ENCODE data around the gene STAT5B.
"Not testable (repeated sequence)": the region's sequence is repeated elsewhere in the genome, so short reads cannot be mapped to it uniquely, and the experiment has no call there.

STAT5B gene

GRCh38 chr17:42187833-42188232 lies 88.4 kb downstream of the STAT5B start:
- Histone ChIP-seq H3K9ac (no peak overlapping the region), H3K27me3 (ENCODE audit: control insufficient read depth, insufficient read depth, low read length) (no peaks in the 10 kb centered on the region), H3K36me3 (ENCODE audit: control insufficient read depth, insufficient read depth, low read length) (no peaks in the 10 kb centered on the region), H3K79me2 (no peaks in the 10 kb centered on the region), H3K4me2 (ENCODE audit: low read length) (no peak overlapping the region), H3K27ac (no peak overlapping the region), H3K9me3 (ENCODE audit: control insufficient read depth, low read length) (no peaks in the 10 kb centered on the region), H3K4me3 (ENCODE audit: low read depth, low read length) (no peak overlapping the region), H2AFZ (no peak overlapping the region), H3K4me1 (peaks cover 14% of the 10 kb centered on the region)
- TF ChIP-seq CTCF (IDR thresholded peaks at IDR 0.05), result no peak

GRCh38 chr17:42186191-42186590 lies 90.0 kb downstream of the STAT5B start:
- H3K27me3 ChIP-seq (ENCODE audit: control insufficient read depth, insufficient read depth, low read length); H3K9ac ChIP-seq; H3K79me2 ChIP-seq; H3K9me3 ChIP-seq (ENCODE audit: control insufficient read depth, low read length); H3K4me2 ChIP-seq (ENCODE audit: low read length); H3K27ac ChIP-seq; H3K36me3 ChIP-seq (ENCODE audit: control insufficient read depth, insufficient read depth, low read length); H3K4me3 ChIP-seq (ENCODE audit: low read depth, low read length); H2AFZ ChIP-seq: not testable (repeated sequence)
- H3K4me1 ChIP-seq, result peaks cover 16% of the 10 kb centered on the region

GRCh38 chr17:42185621-42185930 lies 90.6 kb downstream of the STAT5B start:
- peaks cover 6% of the 10 kb centered on the region for H3K27me3 ChIP-seq (ENCODE audit: control insufficient read depth, insufficient read depth, low read length)
- H3K9ac ChIP-seq, result no peak overlapping the region
- no peaks in the 10 kb centered on the region for H3K79me2 ChIP-seq
- no peak overlapping the region for H2AFZ ChIP-seq
- H3K4me2 ChIP-seq (ENCODE audit: low read length), result no peak overlapping the region
- no peak for TF ChIP-seq CTCF (IDR thresholded peaks at IDR 0.05)
- peaks cover 21% of the 10 kb centered on the region for H3K4me1 ChIP-seq
- H3K9me3 ChIP-seq (ENCODE audit: control insufficient read depth, low read length), result no peaks in the 10 kb centered on the region
- H3K27ac ChIP-seq, result no peak overlapping the region
- H3K4me3 ChIP-seq (ENCODE audit: low read depth, low read length), result no peak overlapping the region
- no peaks in the 10 kb centered on the region for H3K36me3 ChIP-seq (ENCODE audit: control insufficient read depth, insufficient read depth, low read length)

- Histone ChIP-seq H3K9me3 (ENCODE audit: control insufficient read depth, low read length) (no peaks in the 10 kb centered on the region), H3K4me1 (peaks cover 24% of the 10 kb centered on the region), H3K4me3 (ENCODE audit: low read depth, low read length) (no peak within 1 kb of the TSS), H3K36me3 (ENCODE audit: control insufficient read depth, insufficient read depth, low read length) (no peaks in the 10 kb centered on the region), H2AFZ (peak within 1 kb of the TSS; percentile 99), H3K27ac (no peak within 1 kb of the TSS), H3K9ac (no peak within 1 kb of the TSS), H3K4me2 (ENCODE audit: low read length) (peak within 1 kb of the TSS; percentile 72), H3K27me3 (ENCODE audit: control insufficient read depth, insufficient read depth, low read length) (peaks cover 6% of the 10 kb centered on the region), H3K79me2 (no peaks in the 10 kb centered on the region)
- TF ChIP-seq CTCF (IDR thresholded peaks at IDR 0.05), result no peak
These were observed 91.2 kb downstream of the STAT5B start, which contains the start of gene HCRT for GRCh38 chr17:42184713-42185620. Gene HCRT (minus strand): TSS chr17:42185452. CDS start chr17:42185365, 87 bp downstream.

GRCh38 chr17:42183741-42184711 lies 92.2 kb downstream of the STAT5B start:
- H3K4me2 ChIP-seq (ENCODE audit: low read length), result peak overlapping the region; percentile 72
- peak overlapping the region; percentile 41 for H3K9ac ChIP-seq
- H2AFZ ChIP-seq, result peak overlapping the region; percentile 99
- H3K9me3 ChIP-seq (ENCODE audit: control insufficient read depth, low read length), result no peaks in the 10 kb centered on the region
- no peaks in the 10 kb centered on the region for H3K79me2 ChIP-seq
- H3K27me3 ChIP-seq (ENCODE audit: control insufficient read depth, insufficient read depth, low read length), result peaks cover 6% of the 10 kb centered on the region
- TF ChIP-seq CTCF (IDR thresholded peaks at IDR 0.05), result peak; percentile 76
- H3K4me3 ChIP-seq (ENCODE audit: low read depth, low read length), result peak overlapping the region; percentile 64
- H3K36me3 ChIP-seq (ENCODE audit: control insufficient read depth, insufficient read depth, low read length), result no peaks in the 10 kb centered on the region
- peak overlapping the region; percentile 53 for H3K27ac ChIP-seq
- peaks cover 24% of the 10 kb centered on the region for H3K4me1 ChIP-seq
